ENCODE measurements around the gene OR56B4. TPM values are rescaled to one million over a fixed set of nuclear protein-coding genes. Genes with fewer than 3 reads are reported as not detected.

The OR56B4 gene
- total RNA-seq, 1 donor from 2014 or later: not detected

GRCh38 chr11:6079463-6079862, 28.0 kb upstream of the OR56B4 start:
- Mint-ChIP-seq H3K4me3 (no peak overlapping the region), H3K36me3 (ENCODE audit: low read depth) (peaks cover 5% of the 10 kb centered on the region), H3K27ac (ENCODE audit: unreplicated experiment) (no peak overlapping the region), H3K9me3 (peaks cover 10% of the 10 kb centered on the region), H3K4me1 (peaks cover 7% of the 10 kb centered on the region), H3K27me3 (ENCODE audit: low read depth) (no peaks in the 10 kb centered on the region)
- TF ChIP-seq CTCF (conservative IDR thresholded peaks at IDR 0.05): no peak
- no peak for DNase-seq (ENCODE audit: low read depth, low spot score)

DNA sequence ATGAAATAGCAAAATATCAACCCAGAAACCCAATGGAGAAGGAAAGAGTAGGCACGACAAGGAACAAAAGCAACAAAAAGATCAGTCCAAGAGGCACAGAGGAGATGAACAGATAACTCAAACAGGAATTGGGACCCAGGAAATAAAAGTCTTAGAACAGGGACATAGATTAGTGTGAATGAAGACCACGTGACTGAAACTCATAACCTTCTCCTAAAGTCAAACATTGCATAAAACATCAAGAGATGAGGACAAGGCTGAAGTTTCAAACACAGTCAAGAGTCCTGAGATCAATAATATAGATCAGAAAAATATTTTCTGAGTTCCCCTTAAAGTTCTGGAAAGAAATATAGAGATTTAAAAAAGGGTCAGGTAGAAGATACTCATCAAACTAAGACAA, 24.4 kb upstream of the OR56B4 start:
- Mint-ChIP-seq H3K36me3 (ENCODE audit: low read depth) (no peaks in the 10 kb centered on the region), H3K4me3 (no peak overlapping the region), H3K27ac (ENCODE audit: unreplicated experiment) (no peak overlapping the region), H3K4me1 (no peaks in the 10 kb centered on the region), H3K9me3 (peaks cover 5% of the 10 kb centered on the region), H3K27me3 (ENCODE audit: low read depth) (no peaks in the 10 kb centered on the region)
- no peak for TF ChIP-seq CTCF (conservative IDR thresholded peaks at IDR 0.05)
- DNase-seq (ENCODE audit: low read depth, low spot score): no peak

- Mint-ChIP-seq H3K4me3 (no peak overlapping the region), H3K36me3 (ENCODE audit: low read depth) (no peaks in the 10 kb centered on the region), H3K4me1 (no peaks in the 10 kb centered on the region), H3K9me3 (peaks cover 5% of the 10 kb centered on the region), H3K27ac (ENCODE audit: unreplicated experiment) (no peak overlapping the region), H3K27me3 (ENCODE audit: low read depth) (no peaks in the 10 kb centered on the region)
- no peak for DNase-seq (ENCODE audit: low read depth, low spot score)
- TF ChIP-seq CTCF (conservative IDR thresholded peaks at IDR 0.05): no peak
Observed at GRCh38 chr11:6084587-6084986, 22.9 kb upstream of the OR56B4 start.

DNA sequence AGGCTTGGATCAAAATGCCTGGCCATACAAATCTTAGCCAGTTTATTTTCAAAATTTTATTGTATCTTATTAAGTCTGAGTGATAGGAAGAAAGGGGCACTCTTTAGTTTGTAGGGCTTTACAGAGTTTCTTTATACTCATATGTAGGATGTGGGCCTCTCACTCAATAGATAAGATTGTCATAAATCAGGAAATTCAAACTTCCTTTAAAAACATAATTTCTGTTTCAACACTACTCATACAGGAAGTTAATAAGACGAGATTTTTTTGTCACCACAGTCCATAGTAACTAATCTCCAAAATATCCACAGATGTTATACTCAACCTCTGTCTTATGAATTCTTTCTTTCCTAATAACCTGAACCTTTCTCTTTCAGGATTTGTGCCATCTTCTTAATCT, 13.3 kb upstream of the OR56B4 start:
- Mint-ChIP-seq H3K9me3 (peaks cover 10% of the 10 kb centered on the region), H3K36me3 (ENCODE audit: low read depth) (no peaks in the 10 kb centered on the region), H3K27me3 (ENCODE audit: low read depth) (peaks cover 4% of the 10 kb centered on the region), H3K4me1 (no peaks in the 10 kb centered on the region), H3K27ac (ENCODE audit: unreplicated experiment) (no peak overlapping the region), H3K4me3 (no peak overlapping the region)
- no peak for TF ChIP-seq CTCF (conservative IDR thresholded peaks at IDR 0.05)
- DNase-seq (ENCODE audit: low read depth, low spot score): no peak

- Mint-ChIP-seq H3K4me3 (no peak overlapping the region), H3K27ac (ENCODE audit: unreplicated experiment) (no peak overlapping the region), H3K27me3 (ENCODE audit: low read depth) (peaks cover 2% of the 10 kb centered on the region), H3K4me1 (no peaks in the 10 kb centered on the region), H3K36me3 (ENCODE audit: low read depth) (no peaks in the 10 kb centered on the region), H3K9me3 (peaks cover 8% of the 10 kb centered on the region)
- no peak for TF ChIP-seq CTCF (conservative IDR thresholded peaks at IDR 0.05)
- no peak for DNase-seq (ENCODE audit: low read depth, low spot score)
Observed at GRCh38 chr11:6095798-6096197, 11.7 kb upstream of the OR56B4 start.

GRCh38 chr11:6096417-6096816, 11.1 kb upstream of the OR56B4 start:
- Mint-ChIP-seq H3K27ac (ENCODE audit: unreplicated experiment) (no peak overlapping the region), H3K27me3 (ENCODE audit: low read depth) (peaks cover 2% of the 10 kb centered on the region), H3K4me1 (no peaks in the 10 kb centered on the region), H3K4me3 (no peak overlapping the region), H3K9me3 (peaks cover 8% of the 10 kb centered on the region), H3K36me3 (ENCODE audit: low read depth) (no peaks in the 10 kb centered on the region)
- no peak for TF ChIP-seq CTCF (conservative IDR thresholded peaks at IDR 0.05)
- no peak for DNase-seq (ENCODE audit: low read depth, low spot score)
